SH-SY5Y (cell line): Measurements from ENCODE around the gene KCTD10.

Experiments
- GATA2 ChIP-seq: IDR thresholded peaks from 2 replicates; pipeline ENCODE4 v1.6.1; 2011; ENCODE audit warnings: mild to moderate bottlenecking, low read depth, low read length
- GATA3 ChIP-seq: IDR thresholded peaks from 2 replicates; pipeline ENCODE4 v1.6.1; 2011; ENCODE audit warnings: low read depth, mild to moderate bottlenecking, low read length, moderate library complexity

GRCh38 chr12:109489016-109489954 is 12.2 kb upstream of the KCTD10 start:
- TF ChIP-seq GATA2: no peak
- TF ChIP-seq GATA3: no peak
